Esophagus squamous epithelium (tissue), 5 donors: ENCODE measurements around the gene RNF115. TPM values are rescaled to one million over a fixed set of nuclear protein-coding genes. Genes with fewer than 3 reads are reported as not detected.
A peak's percentile ranks its signal among the peaks of the same experiment; 100 is the strongest.

ENCODE experiments used
- DNase-seq: peaks from one replicate; lab custom pipeline; 2025; lab: John Stamatoyannopoulos, UW
- H3K27ac ChIP-seq, 4 donors: fragments of 200-600 bp; sonication (generic); one replicate each; pipeline ENCODE4 v1.5.1; 2016 to 2019; ENCODE audit warnings: mild to moderate bottlenecking in 1 of 4
- H3K27me3 ChIP-seq, 4 donors: fragments of 200-600 bp; sonication (generic); 1 replicate in 3 of 4; 2 replicates in 1 of 4; pipeline versions ENCODE4 v1.5.1 to v1.6.0; 2017 to 2021; ENCODE audit warnings: antibody characterized with exemption in 1 of 4
- H3K36me3 ChIP-seq, 3 donors: fragments of 200-600 bp; sonication (generic); one replicate each; pipeline ENCODE4 v1.5.1; 2016 to 2019
- H3K4me1 ChIP-seq, 3 donors: fragments of 200-600 bp; sonication (generic); one replicate each; pipeline ENCODE4 v1.5.1; 2017 to 2019
- H3K4me3 ChIP-seq, 4 donors: fragments of 200-600 bp; sonication (generic); 1 replicate in 3 of 4; 2 replicates in 1 of 4; pipeline ENCODE4 v1.5.1; 2016 to 2019; ENCODE audit warnings: mild to moderate bottlenecking in 2 of 4, moderate library complexity in 1 of 4
- H3K9me3 ChIP-seq, 3 donors: fragments of 200-600 bp; sonication (generic); one replicate each; pipeline ENCODE4 v1.5.1; 2016 to 2019
- POLR2A ChIP-seq, 4 donors: fragments of 450-650 bp; IDR thresholded peaks; one replicate each; pipeline ENCODE4 v1.6.1; 2017; ENCODE audit warnings: antibody characterized with exemption in 4 of 4, mild to moderate bottlenecking in 4 of 4, moderate library complexity in 3 of 4
- WGBS, 2 donors: methylation state at CpG; one replicate each; pipeline ENCODE4 v1.1.5; 2018; 5-methylcytosine and 5-hydroxymethylcytosine counted together
- intact Hi-C: fragments of 100-400 bp; cut with DNase I; formaldehyde crosslinking; loops from one replicate; pipeline ENCODE4 v1.15.0; 2022
- total RNA-seq, 4 donors: library from RNA; depleted of rRNA; stranded (reverse); fragments of >200 nt; gene quantifications; one replicate each; pipeline ENCODE4 v1.1.0, GENCODE V29; 2016
- TF ChIP-seq, protein P1 (sequence below), 6 experiments: fragments of 450-650 bp in 4 of 6; fragments of 200-600 bp in 2 of 6; sonication (generic) in 2 of 6; IDR thresholded peaks; one replicate each; pipeline ENCODE4 v1.5.1; 2016 to 2019; ENCODE audit warnings: antibody characterized with exemption in 6 of 6, mild to moderate bottlenecking in 4 of 6, moderate library complexity in 4 of 6
- donor health status: DM: yes; HTN: yes; CAD: no.

Gene RNF115
- total RNA-seq, 4 donors from 2014 or later, result 4.3 to 17.5 (median 6.1) TPM

DNA sequence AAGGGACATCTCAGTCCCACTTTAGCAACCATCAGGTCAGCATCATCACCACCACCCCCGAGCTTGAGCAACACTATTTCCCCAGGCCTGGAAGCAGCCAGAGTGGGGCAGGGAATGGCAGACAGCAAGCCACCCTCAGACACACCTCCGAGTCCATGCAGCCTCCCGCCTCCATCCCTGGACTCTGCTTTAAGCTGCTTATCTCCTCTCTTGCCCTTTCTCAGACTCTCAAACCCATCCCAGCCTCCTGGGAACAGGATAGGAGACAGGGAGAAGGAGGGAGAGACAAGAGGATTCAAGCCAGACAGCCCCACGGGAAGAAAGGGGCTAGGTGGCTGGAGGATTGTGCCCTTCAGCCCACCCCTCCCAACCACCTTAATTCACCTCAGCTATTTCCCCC is 33.3 kb upstream of the RNF115 start:
- peaks cover 26 to 52% (median 39%) of the 10 kb centered on the region in 3 donors for H3K36me3 ChIP-seq
- WGBS, 2 donors, result 58 to 80% methylated on average over 3 to 4 of the region's 4 CpGs
- H3K27ac ChIP-seq, result no peak overlapping the region
- peaks cover 14 to 23% (median 18%) of the 10 kb centered on the region in 3 donors for H3K4me1 ChIP-seq
- no peak overlapping the region for H3K4me3 ChIP-seq
- H3K27me3 ChIP-seq, result no peaks in the 10 kb centered on the region
- no peak for DNase-seq
- TF ChIP-seq POLR2A (IDR thresholded peaks at IDR 0.05), result no peak
- TF ChIP-seq, protein P1, sequence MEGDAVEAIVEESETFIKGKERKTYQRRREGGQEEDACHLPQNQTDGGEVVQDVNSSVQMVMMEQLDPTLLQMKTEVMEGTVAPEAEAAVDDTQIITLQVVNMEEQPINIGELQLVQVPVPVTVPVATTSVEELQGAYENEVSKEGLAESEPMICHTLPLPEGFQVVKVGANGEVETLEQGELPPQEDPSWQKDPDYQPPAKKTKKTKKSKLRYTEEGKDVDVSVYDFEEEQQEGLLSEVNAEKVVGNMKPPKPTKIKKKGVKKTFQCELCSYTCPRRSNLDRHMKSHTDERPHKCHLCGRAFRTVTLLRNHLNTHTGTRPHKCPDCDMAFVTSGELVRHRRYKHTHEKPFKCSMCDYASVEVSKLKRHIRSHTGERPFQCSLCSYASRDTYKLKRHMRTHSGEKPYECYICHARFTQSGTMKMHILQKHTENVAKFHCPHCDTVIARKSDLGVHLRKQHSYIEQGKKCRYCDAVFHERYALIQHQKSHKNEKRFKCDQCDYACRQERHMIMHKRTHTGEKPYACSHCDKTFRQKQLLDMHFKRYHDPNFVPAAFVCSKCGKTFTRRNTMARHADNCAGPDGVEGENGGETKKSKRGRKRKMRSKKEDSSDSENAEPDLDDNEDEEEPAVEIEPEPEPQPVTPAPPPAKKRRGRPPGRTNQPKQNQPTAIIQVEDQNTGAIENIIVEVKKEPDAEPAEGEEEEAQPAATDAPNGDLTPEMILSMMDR (IDR thresholded peaks at IDR 0.05), result no peak
- intact Hi-C loops, result no loop called here
- no peaks in the 10 kb centered on the region for H3K9me3 ChIP-seq

DNA sequence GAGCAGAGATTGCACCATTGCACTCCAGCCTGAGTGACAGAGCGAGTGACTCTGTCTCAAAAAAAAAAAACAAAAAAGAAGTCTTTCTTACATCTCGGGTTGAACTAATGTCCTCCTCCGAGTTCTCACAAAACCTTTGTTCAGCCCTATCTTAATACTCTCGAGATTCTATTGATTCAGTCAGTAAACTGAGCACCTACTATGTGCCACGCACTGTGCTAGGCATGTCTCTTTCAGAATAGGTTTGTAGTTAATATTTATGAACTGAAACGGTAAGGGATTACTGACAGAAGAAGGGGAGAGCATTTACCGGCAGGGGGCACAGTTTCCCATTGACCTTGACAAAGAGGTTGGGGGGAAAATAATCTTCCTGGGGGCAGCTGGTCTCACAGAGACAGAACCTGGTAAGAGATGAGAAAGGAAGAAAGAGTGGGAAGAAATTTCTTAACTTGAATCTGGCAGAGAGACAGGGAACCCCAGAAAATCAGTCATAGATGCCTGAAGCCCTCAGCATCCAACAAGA is 31.6 kb upstream of the RNF115 start:
- no peak for TF ChIP-seq POLR2A (IDR thresholded peaks at IDR 0.05)
- TF ChIP-seq, protein P1 (IDR thresholded peaks at IDR 0.05), result no peak
- intact Hi-C loops, result no loop called here
- peaks cover 31 to 69% (median 51%) of the 10 kb centered on the region in 3 donors for H3K36me3 ChIP-seq
- H3K4me3 ChIP-seq, result no peak overlapping the region
- no peaks in the 10 kb centered on the region for H3K9me3 ChIP-seq
- peaks cover 14 to 23% (median 18%) of the 10 kb centered on the region in 3 donors for H3K4me1 ChIP-seq
- H3K27ac ChIP-seq, result no peak overlapping the region
- 82 to 92% methylated on average over 6 to 7 of the region's 7 CpGs for WGBS, 2 donors
- no peak for DNase-seq
- H3K27me3 ChIP-seq, result no peaks in the 10 kb centered on the region

DNA sequence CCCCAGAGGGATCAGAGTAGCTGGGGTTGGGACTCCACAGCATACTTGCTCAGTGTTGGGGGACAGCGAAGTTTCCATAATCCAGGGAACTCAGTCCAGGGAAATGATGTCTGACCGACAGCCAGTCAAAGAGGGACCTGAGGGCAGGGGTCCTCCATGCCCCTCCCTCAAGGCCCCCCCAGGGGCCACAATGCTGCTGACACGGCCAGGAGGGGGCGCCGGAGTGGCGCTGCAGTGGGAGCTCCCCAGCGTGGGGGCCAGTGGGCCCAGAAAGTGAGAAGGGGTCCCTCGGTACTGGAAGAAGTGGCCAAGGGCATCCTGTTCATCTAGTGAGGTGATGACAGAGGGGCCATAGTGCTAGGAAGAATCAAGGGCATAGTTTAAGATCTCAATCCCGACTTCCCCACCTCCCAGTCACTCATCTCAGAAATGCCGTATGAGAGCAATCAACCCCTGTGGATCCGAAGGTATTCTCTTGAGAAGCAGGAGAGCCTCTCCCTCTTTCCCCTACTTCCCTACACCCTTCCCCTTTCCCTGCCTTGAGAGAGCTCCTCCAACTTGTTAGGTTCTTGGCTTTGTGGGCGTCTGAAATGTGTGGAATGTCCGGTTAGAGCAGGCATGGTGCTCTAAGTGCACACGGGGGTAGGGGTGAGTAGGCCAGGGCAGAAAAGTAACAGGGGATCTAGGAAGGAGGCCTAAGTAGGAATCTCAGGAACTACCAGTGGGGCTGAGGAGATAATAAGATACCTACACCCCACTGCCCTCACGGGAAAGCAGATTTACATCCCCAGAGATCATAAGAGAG is 25.7 kb upstream of the RNF115 start:
- DNase-seq, result no peak
- peaks cover 18 to 74% (median 42%) of the 10 kb centered on the region in 3 donors for H3K36me3 ChIP-seq
- intact Hi-C loops, result loop anchor here (5.0 kb wide), 2 partner anchors 163 to 173 kb away; partner anchors contain the start of gene HJV
- peak overlapping the region in 1 of 4 donors; percentile 3 for H3K27ac ChIP-seq
- no peaks in the 10 kb centered on the region for H3K9me3 ChIP-seq
- TF ChIP-seq, protein P1 (IDR thresholded peaks at IDR 0.05), result peak in 1 of 6 experiments; percentile 34
- TF ChIP-seq POLR2A (IDR thresholded peaks at IDR 0.05), result no peak
- 66 to 78% methylated on average over 5 to 11 of the region's 15 CpGs for WGBS, 2 donors
- H3K4me1 ChIP-seq, result peaks cover 10 to 20% (median 16%) of the 10 kb centered on the region in 3 donors
- no peaks in the 10 kb centered on the region for H3K27me3 ChIP-seq
- H3K4me3 ChIP-seq, result no peak overlapping the region

DNA sequence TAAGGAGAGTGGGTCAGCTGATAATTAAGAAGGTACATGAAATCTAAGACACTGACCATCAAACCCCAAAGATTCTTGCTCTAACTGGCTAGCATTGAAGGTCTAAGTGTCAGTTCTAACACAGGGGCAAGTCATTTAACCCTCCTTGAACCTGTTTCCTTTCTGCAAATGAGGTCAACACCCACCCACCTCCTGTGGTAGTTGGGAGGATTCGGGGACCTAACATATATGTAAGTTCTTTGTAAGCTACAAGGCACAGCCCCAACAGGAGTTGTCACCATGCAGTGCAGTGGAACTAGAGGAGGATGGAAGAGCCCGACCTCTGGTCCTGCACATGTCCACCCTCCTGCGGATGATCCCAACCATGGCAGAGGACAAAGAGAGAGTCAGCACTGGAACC is 23.9 kb upstream of the RNF115 start:
- Histone ChIP-seq H3K27me3 (no peaks in the 10 kb centered on the region), H3K27ac (no peak overlapping the region), H3K36me3 (peaks cover 18 to 65% (median 27%) of the 10 kb centered on the region in 3 donors), H3K4me1 (peaks cover 10 to 22% (median 16%) of the 10 kb centered on the region in 3 donors), H3K4me3 (no peak overlapping the region), H3K9me3 (no peaks in the 10 kb centered on the region)
- no peak for DNase-seq
- intact Hi-C loops, result loop anchor here (5.0 kb wide), 1 partner anchor 164 kb away; no protein-coding TSS in a partner anchor
- WGBS, 2 donors, result 70 to 87% methylated on average over 2 to 3 of the region's 3 CpGs
- TF ChIP-seq POLR2A (IDR thresholded peaks at IDR 0.05), result no peak
- TF ChIP-seq, protein P1 (IDR thresholded peaks at IDR 0.05), result no peak

DNA sequence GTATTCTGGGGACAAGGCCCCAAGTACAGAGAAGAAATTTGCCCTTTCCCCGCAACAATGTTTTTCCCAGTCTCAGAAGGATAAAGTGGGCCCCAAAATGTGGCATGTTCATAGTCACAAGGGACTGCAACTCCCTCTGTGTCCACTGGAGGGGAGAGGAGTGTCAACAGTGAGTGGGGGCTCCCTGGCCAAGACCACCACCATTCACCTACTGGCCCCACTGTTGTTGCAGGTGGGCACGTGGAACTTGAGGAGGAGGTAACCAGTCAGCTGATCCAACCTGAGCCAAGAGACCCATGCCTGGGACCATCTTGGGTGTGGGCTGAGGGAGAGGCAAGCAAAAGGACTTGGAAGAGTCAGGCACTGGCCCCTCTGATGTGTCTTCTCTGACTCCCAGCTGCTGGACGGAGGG is 22.3 kb upstream of the RNF115 start:
- DNase-seq, result no peak

More for the DNA sequence above, 22.3 kb upstream of the RNF115 start:
- Histone ChIP-seq H3K27me3 (no peaks in the 10 kb centered on the region), H3K27ac (peak overlapping the region; percentile 72 to 87 (median 78)), H3K36me3 (peaks cover 18 to 65% (median 26%) of the 10 kb centered on the region in 3 donors), H3K4me1 (peaks cover 10 to 22% (median 16%) of the 10 kb centered on the region in 3 donors), H3K4me3 (peak overlapping the region; percentile 49 to 74 (median 60)), H3K9me3 (no peaks in the 10 kb centered on the region)
- intact Hi-C loops, result loop anchor here (5.0 kb wide), 1 partner anchor 166 kb away; no protein-coding TSS in a partner anchor
- 71% methylated on average over 2 of the region's 3 CpGs; no CpG with 5 or more reads in 1 of the 2 donors for WGBS, 2 donors
- no peak for TF ChIP-seq POLR2A (IDR thresholded peaks at IDR 0.05)
- TF ChIP-seq, protein P1 (IDR thresholded peaks at IDR 0.05), result peak in 5 of 6 experiments; percentile 51 to 77 (median 63)
